GM21423 (cell line): Measurements from ENCODE around the gene KCNQ5.
"Not testable (repeated sequence)": the region's sequence is repeated elsewhere in the genome, so short reads cannot be mapped to it uniquely, and the experiment has no call there.

Experiments used
- ATAC-seq: cut with Tn5 transposase; IDR thresholded peaks from one replicate; pipeline ENCODE4 v1.9.1; 2021; ENCODE audit warnings: mild to moderate bottlenecking, moderate library complexity; ENCODE audit not compliant: unreplicated experiment

The KCNQ5 gene

GRCh38 chr6:73227606-73228255, 605.9 kb downstream of the KCNQ5 start:
- ATAC-seq = no peak

GRCh38 chr6:73231986-73232391, 610.1 kb downstream of the KCNQ5 start:
- ATAC-seq = peak; percentile 63

- ATAC-seq = no peak
Measured at GRCh38 chr6:73233048-73233447, 611.2 kb downstream of the KCNQ5 start.

DNA sequence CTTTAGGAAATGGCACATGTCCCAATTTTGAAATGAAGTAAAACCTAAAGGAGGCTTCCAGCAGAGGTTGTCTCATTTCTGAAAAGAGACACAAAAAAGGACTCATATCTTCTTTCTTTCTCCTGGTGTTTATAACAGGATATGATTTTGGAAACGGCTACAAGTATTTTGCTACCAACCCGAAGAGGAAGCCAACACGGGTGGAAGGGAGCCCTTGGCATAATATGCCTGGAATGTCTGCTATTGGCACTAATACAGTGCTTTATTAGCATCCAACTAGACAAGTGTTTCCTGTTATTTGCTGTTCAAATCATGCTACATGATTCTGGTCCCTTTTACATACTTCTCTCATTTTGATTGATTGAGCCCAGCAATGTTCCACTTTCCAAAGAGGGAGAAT, 612.1 kb downstream of the KCNQ5 start:
- ATAC-seq = not testable (repeated sequence)

- no peak for ATAC-seq
Measured at GRCh38 chr6:73234733-73235132, 612.9 kb downstream of the KCNQ5 start.

GRCh38 chr6:73236144-73236750, 614.4 kb downstream of the KCNQ5 start:
- no peak for ATAC-seq

DNA sequence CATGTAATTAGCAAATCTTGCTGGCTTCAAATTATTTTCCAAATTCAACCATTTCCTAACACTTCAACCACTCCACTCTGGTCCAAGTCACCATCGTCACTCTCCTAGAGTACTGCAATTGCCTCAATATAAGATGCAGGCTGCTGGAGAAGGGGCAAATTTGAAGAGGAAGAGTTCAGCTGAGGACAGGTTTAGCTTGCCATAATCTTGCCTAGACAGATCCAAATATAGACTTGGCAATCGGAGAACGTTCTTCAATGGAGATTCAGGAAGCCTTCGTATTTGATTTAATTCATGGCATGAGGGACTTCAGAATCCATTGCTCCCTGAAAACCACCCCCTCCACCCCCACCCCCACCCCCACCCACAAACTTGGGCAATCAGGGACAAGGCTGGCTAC, 618.9 kb downstream of the KCNQ5 start:
- ATAC-seq = no peak

DNA sequence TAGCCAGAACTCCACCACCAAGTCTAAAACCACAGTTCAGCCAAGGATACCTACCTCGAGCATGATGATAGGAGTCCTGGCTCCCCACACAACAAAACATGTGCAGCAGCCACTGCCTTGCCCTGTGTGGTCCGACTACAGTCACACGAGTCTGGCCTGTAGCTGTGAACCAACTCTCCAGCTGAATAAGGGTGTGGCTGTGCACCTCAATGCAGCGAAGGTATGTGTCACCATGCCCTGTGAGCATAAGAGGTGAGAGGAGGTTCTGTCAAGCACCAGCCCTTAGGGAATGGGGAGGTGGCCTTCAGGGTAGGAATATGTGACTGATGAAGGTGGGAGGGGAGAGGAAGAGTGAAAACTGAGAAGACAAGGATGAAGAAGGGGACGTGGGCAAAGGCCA, 620.1 kb downstream of the KCNQ5 start:
- ATAC-seq = no peak
